HEK293T (cell line): ENCODE data around the gene OGG1.

Source experiments
- ARNT ChIP-seq: fragments of 450-650 bp; IDR thresholded peaks from 2 replicates; pipeline ENCODE4 v1.6.1; 2017; ENCODE audit warnings: mild to moderate bottlenecking
- BHLHE40 ChIP-seq: fragments of 450-650 bp; IDR thresholded peaks from 2 replicates; pipeline ENCODE4 v1.6.1; 2016; ENCODE audit warnings: mild to moderate bottlenecking, moderate library complexity, borderline replicate concordance
- CTBP1 ChIP-seq: fragments of 450-650 bp; IDR thresholded peaks from 2 replicates; pipeline ENCODE4 v1.6.1; 2016; ENCODE audit warnings: borderline replicate concordance
- ELF4 ChIP-seq: fragments of 450-650 bp; IDR thresholded peaks from 2 replicates; pipeline ENCODE4 v1.6.1; 2017; ENCODE audit warnings: antibody characterized with exemption
- FOXA1 ChIP-seq: fragments of 450-650 bp; IDR thresholded peaks from 2 replicates; pipeline ENCODE4 v1.6.1; 2016; ENCODE audit warnings: mild to moderate bottlenecking
- FOXK2 ChIP-seq: fragments of 450-650 bp; IDR thresholded peaks from 2 replicates; pipeline ENCODE4 v1.6.1; 2016; ENCODE audit warnings: mild to moderate bottlenecking
- FOXM1 ChIP-seq: fragments of 450-650 bp; IDR thresholded peaks from 2 replicates; pipeline ENCODE4 v1.6.1; 2017; ENCODE audit warnings: mild to moderate bottlenecking, borderline replicate concordance
- HDGF ChIP-seq: fragments of 450-650 bp; IDR thresholded peaks from 2 replicates; pipeline ENCODE4 v1.6.1; 2017; ENCODE audit warnings: antibody characterized with exemption, borderline replicate concordance
- NFRKB ChIP-seq: fragments of 450-650 bp; IDR thresholded peaks from 2 replicates; pipeline ENCODE4 v1.6.1; 2016; ENCODE audit warnings: mild to moderate bottlenecking, moderate library complexity
- SP1 ChIP-seq: fragments of 450-650 bp; IDR thresholded peaks from 2 replicates; pipeline ENCODE4 v1.6.1; 2017
- SUZ12 ChIP-seq: fragments of 450-650 bp; IDR thresholded peaks from 2 replicates; pipeline ENCODE4 v1.6.1; 2016; ENCODE audit warnings: mild to moderate bottlenecking
- TARDBP ChIP-seq: fragments of 450-650 bp; IDR thresholded peaks from 2 replicates; pipeline ENCODE4 v1.6.1; 2016
- ZNF384 ChIP-seq: fragments of 450-650 bp; IDR thresholded peaks from 2 replicates; pipeline ENCODE4 v1.6.1; 2016
- TF ChIP-seq, protein P1 (sequence below): fragments of 450-650 bp; IDR thresholded peaks from 2 replicates; pipeline ENCODE4 v1.6.1; 2016

DNA sequence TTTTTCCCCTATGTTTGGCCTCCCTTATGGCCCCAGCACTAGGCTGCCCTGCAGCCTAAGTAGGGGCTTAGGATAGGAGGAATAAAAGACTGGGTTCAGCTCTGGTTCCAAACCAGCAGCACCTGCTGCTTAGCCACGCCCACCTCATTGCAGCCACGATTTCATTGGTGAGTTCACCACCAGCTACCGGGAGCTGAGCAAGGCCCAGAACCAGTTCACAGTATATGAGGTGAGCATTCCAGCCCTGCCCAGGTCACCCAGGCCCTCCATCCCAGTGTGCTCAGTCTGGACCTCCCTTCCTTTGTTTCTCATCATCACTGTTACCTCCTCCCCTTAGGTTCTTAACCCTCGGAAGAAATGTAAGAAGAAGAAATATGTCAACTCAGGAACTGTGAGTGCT, 34.6 kb upstream of the OGG1 start:
- TF ChIP-seq FOXA1: no peak
- TF ChIP-seq TARDBP: no peak
- TF ChIP-seq FOXK2: no peak
- TF ChIP-seq SUZ12: no peak
- no peak for TF ChIP-seq HDGF
- TF ChIP-seq FOXM1: no peak
- no peak for TF ChIP-seq ELF4
- no peak for TF ChIP-seq NFRKB
- TF ChIP-seq SP1: no peak
- no peak for TF ChIP-seq ZNF384
- no peak for TF ChIP-seq ARNT
- no peak for TF ChIP-seq BHLHE40
- TF ChIP-seq, protein P1, sequence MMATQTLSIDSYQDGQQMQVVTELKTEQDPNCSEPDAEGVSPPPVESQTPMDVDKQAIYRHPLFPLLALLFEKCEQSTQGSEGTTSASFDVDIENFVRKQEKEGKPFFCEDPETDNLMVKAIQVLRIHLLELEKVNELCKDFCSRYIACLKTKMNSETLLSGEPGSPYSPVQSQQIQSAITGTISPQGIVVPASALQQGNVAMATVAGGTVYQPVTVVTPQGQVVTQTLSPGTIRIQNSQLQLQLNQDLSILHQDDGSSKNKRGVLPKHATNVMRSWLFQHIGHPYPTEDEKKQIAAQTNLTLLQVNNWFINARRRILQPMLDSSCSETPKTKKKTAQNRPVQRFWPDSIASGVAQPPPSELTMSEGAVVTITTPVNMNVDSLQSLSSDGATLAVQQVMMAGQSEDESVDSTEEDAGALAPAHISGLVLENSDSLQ: no peak
- no peak for TF ChIP-seq CTBP1
